ENCODE results near the gene PRRT2. TPM values are rescaled to one million over a fixed set of nuclear protein-coding genes. Genes with fewer than 3 reads are reported as not detected.

Gene PRRT2
- total RNA-seq, 2 donors from 2014 or later = 6.6 to 19.2 TPM

DNA sequence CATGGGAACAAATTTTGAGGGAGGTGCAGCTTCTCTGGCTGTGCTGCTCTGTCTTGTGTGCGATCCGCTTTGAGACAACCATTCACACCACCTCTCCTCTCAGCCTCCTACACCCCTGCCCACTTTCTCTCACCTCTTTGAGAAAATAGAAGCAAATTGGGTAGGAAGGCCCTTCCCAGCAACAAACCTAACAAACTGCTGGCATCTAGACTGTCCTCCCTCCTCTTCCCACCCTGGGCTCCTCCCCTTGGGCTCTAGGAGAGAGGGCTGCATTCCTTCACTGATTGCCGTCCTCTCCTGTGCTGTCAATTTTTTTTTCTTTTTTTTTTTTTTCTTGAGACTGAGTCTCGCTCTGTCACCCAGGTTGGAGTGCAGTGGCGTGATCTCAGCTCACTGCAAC is 37.5 kb downstream of the PRRT2 start:
- no peaks in the 10 kb centered on the region for H3K9me3 ChIP-seq
- no peaks in the 10 kb centered on the region for H3K27me3 ChIP-seq (replicated peaks; ENCODE audit: insufficient read depth)
- peak overlapping the region in 1 of 2 donors; percentile 14 for H3K27ac ChIP-seq
- TF ChIP-seq, protein P1, sequence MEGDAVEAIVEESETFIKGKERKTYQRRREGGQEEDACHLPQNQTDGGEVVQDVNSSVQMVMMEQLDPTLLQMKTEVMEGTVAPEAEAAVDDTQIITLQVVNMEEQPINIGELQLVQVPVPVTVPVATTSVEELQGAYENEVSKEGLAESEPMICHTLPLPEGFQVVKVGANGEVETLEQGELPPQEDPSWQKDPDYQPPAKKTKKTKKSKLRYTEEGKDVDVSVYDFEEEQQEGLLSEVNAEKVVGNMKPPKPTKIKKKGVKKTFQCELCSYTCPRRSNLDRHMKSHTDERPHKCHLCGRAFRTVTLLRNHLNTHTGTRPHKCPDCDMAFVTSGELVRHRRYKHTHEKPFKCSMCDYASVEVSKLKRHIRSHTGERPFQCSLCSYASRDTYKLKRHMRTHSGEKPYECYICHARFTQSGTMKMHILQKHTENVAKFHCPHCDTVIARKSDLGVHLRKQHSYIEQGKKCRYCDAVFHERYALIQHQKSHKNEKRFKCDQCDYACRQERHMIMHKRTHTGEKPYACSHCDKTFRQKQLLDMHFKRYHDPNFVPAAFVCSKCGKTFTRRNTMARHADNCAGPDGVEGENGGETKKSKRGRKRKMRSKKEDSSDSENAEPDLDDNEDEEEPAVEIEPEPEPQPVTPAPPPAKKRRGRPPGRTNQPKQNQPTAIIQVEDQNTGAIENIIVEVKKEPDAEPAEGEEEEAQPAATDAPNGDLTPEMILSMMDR (IDR thresholded peaks at IDR 0.05) = no peak
- TF ChIP-seq POLR2AphosphoS5 (IDR thresholded peaks at IDR 0.05) = no peak
- no peak for TF ChIP-seq POLR2A (IDR thresholded peaks at IDR 0.05)
- no peak overlapping the region for H3K4me3 ChIP-seq
- peaks cover 0 to 8% of the 10 kb centered on the region in 2 donors for H3K36me3 ChIP-seq
- intact Hi-C loops (cut with DNase I) = no loop called here
- DNase-seq (ENCODE audit: low spot score) = no peak
- WGBS = 28% methylated on average over 5 of the region's 5 CpGs
- H3K4me1 ChIP-seq (replicated peaks) = no peaks in the 10 kb centered on the region

DNA sequence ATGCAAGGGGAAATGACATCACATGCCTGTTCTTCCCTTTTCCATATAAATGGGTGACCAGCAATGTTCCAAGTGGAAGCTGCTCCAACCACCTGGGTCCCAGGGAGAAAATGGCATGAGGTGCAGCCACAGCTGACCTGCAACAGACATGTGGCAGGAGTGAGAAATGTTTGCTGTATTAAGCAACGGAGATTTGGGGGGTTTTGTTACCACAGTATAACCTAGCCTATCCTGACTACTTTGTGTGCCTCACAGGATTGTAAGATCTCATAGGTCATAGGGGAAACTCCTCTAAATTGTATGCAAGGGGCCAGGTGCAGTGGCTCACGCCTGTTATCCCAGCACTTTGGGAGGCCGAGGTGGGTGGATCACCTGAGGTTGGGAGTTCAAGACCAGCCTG is 39.0 kb downstream of the PRRT2 start:
- DNase-seq (ENCODE audit: low spot score) = no peak
- intact Hi-C loops (cut with DNase I) = no loop called here
- Histone ChIP-seq H3K27ac (no peak overlapping the region), H3K27me3 (replicated peaks; ENCODE audit: insufficient read depth) (no peaks in the 10 kb centered on the region), H3K9me3 (no peaks in the 10 kb centered on the region), H3K4me3 (no peak overlapping the region), H3K4me1 (replicated peaks) (no peaks in the 10 kb centered on the region), H3K36me3 (peaks cover 0 to 8% of the 10 kb centered on the region in 2 donors)
- TF ChIP-seq POLR2AphosphoS5 (IDR thresholded peaks at IDR 0.05) (no peak), POLR2A (IDR thresholded peaks at IDR 0.05) (no peak)
- TF ChIP-seq, protein P1 (IDR thresholded peaks at IDR 0.05) = no peak
- WGBS = 93% methylated on average over 3 of the region's 3 CpGs

DNA sequence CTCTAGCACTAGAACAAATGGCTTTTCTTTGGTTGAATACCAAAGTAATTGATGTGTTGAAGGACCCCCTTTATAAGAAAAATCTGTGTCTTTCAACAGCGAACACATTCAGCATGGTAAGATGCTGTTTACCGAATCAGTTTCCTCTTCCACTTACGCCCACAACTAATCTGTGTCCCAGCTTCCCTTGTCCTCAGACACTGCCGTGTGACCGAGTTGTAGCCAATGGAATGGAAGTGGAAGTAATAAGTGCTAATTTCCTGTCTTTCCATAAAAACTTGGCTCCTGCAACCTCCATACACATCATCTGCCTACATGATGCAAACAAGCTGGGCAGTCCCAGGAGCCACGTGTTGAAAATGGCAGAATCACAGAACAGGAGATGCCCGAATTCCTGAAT is 40.7 kb downstream of the PRRT2 start:
- 55% methylated on average over 7 of the region's 7 CpGs for WGBS
- Histone ChIP-seq H3K36me3 (no peaks in the 10 kb centered on the region), H3K27ac (no peak overlapping the region), H3K4me3 (no peak overlapping the region), H3K27me3 (replicated peaks; ENCODE audit: insufficient read depth) (no peaks in the 10 kb centered on the region), H3K9me3 (no peaks in the 10 kb centered on the region), H3K4me1 (replicated peaks) (no peaks in the 10 kb centered on the region)
- DNase-seq (ENCODE audit: low spot score) = no peak
- intact Hi-C loops (cut with DNase I) = no loop called here
- TF ChIP-seq POLR2A (IDR thresholded peaks at IDR 0.05) (no peak), POLR2AphosphoS5 (IDR thresholded peaks at IDR 0.05) (peak; percentile 26)

DNA sequence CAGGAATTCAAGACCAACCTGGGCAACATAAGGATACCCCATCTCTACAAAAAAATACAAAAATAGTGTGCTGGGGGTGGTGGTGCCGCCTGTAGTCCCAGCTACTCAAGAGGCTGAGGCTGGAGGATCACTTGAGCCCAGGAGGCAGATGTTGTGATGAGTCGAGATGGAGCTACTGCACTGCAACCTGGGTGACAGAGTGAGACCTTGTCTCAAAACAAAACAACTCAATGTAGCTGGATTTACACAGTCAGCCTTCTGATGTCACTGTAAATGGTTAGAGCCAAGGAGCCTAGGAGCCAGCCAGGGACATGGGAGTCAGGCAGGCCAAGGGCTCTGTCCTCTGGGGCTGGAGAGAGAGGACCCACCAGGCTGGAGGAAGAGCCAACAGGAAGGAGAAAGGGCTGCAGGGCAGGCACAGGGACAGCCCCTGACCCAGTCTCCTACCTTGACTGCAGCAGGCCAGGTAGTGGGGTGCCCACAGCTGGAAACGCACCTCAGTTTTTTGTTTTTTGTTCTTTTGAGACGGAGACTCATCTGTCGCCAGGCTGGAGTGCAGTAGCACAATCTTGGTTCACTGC is 42.6 kb downstream of the PRRT2 start:
- intact Hi-C loops (cut with DNase I) = no loop called here

DNA sequence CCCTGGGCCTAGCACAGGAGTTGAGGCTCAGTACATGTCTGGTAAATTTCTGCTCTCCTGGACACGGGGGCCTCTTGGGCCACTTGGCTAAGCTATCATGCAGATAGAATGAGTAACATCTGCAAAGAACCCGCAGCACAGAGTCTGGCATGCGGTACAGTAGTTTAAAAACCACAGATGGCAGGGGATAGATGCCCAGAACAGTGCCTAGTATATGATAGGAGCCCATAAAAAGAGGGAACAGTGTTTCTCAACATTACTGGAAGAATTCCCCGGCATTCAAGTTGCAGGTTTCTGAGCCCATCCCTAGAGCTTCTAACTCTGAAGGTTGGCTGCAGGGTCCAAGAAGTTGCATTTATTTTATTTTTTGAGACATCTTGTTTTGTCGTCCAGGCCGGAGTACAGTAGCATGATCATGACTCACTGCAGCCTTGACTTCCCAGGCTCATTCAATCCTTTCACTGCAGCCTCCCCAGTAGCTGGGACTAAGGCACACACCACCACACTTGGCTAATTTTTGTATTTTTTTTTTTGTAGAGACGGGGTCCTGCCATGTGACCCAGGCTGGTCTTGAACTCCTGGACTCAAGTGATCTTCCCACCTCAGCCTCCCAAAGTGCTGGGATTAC is 45.3 kb downstream of the PRRT2 start:
- 66% methylated on average over 7 of the region's 7 CpGs for WGBS
- TF ChIP-seq POLR2A (IDR thresholded peaks at IDR 0.05) (no peak), POLR2AphosphoS5 (IDR thresholded peaks at IDR 0.05) (no peak)
- TF ChIP-seq, protein P1 (IDR thresholded peaks at IDR 0.05) = no peak
- H3K27ac ChIP-seq = no peak overlapping the region
- H3K4me3 ChIP-seq = no peak overlapping the region
- H3K9me3 ChIP-seq = no peaks in the 10 kb centered on the region
- H3K4me1 ChIP-seq (replicated peaks) = peaks cover 10% of the 10 kb centered on the region
- H3K36me3 ChIP-seq = no peaks in the 10 kb centered on the region
- no peaks in the 10 kb centered on the region for H3K27me3 ChIP-seq (replicated peaks; ENCODE audit: insufficient read depth)
- intact Hi-C loops (cut with DNase I) = no loop called here
- no peak for DNase-seq (ENCODE audit: low spot score)

More for the DNA sequence above, 42.6 kb downstream of the PRRT2 start:
- TF ChIP-seq, protein P1 (IDR thresholded peaks at IDR 0.05) = no peak
- TF ChIP-seq POLR2A (IDR thresholded peaks at IDR 0.05) (no peak), POLR2AphosphoS5 (IDR thresholded peaks at IDR 0.05) (no peak)
- Histone ChIP-seq H3K4me3 (no peak overlapping the region), H3K27ac (no peak overlapping the region), H3K36me3 (no peaks in the 10 kb centered on the region), H3K27me3 (replicated peaks; ENCODE audit: insufficient read depth) (no peaks in the 10 kb centered on the region), H3K9me3 (no peaks in the 10 kb centered on the region), H3K4me1 (replicated peaks) (peaks cover 6% of the 10 kb centered on the region)
- WGBS = 92% methylated on average over 5 of the region's 5 CpGs
- no peak for DNase-seq (ENCODE audit: low spot score)
